SU-DHL-6 (cell line): ENCODE data around the gene RNF141.

Experiments
- CTCF ChIP-seq: fragments of 200-600 bp; sonication (generic); IDR thresholded peaks from one replicate; pipeline ENCODE4 v1.5.1; 2017; ENCODE audit warnings: antibody characterized with exemption, mild to moderate bottlenecking, low read length, moderate library complexity; ENCODE audit not compliant: insufficient read depth, poor library complexity, severe bottlenecking
- EZH2phosphoT487 ChIP-seq: fragments of 200-600 bp; sonication (generic), shearing (Covaris generic); conservative IDR thresholded peaks from 2 replicates; pipeline ENCODE4 v1.6.1; 2018; ENCODE audit warnings: mild to moderate bottlenecking, antibody characterized with exemption, low read length, moderate library complexity, mixed read lengths

- no peak for TF ChIP-seq CTCF
- no peak for TF ChIP-seq EZH2phosphoT487
Observed at GRCh38 chr11:10499874-10500601, 40.9 kb downstream of the RNF141 start.
